Mesothelial cell of epicardium (in vitro differentiated cells): Measurements from ENCODE around the gene VWF. TPM values are rescaled to one million over a fixed set of nuclear protein-coding genes. Genes with fewer than 3 reads are reported as not detected.

ENCODE experiments used
- DNase-seq, 2 experiments: peaks; one replicate each; pipeline ENCODE4 v3.0.0; 2021; ENCODE audit warnings: low spot score in 2 of 2; ENCODE audit not compliant: unreplicated experiment in 2 of 2
- H3K27ac Mint-ChIP-seq: 2 replicates; pipeline ENCODE4 v1.8.0; 2021; ENCODE audit warnings: mixed read lengths
- H3K27me3 Mint-ChIP-seq: 2 replicates; pipeline ENCODE4 v1.8.0; 2021; ENCODE audit warnings: low read depth, mixed read lengths
- H3K36me3 Mint-ChIP-seq: 2 replicates; pipeline ENCODE4 v1.8.0; 2021; ENCODE audit warnings: mixed read lengths
- H3K4me1 Mint-ChIP-seq: 2 replicates; pipeline ENCODE4 v1.8.0; 2021; ENCODE audit warnings: mixed read lengths
- H3K4me3 Mint-ChIP-seq: 2 replicates; pipeline ENCODE4 v1.8.0; 2021; ENCODE audit warnings: mild to moderate bottlenecking, moderate library complexity, mixed read lengths
- H3K9me3 Mint-ChIP-seq: 2 replicates; pipeline ENCODE4 v1.8.0; 2021; ENCODE audit warnings: mixed read lengths
- total RNA-seq: library from RNA; stranded (reverse); gene quantifications from 3 replicates; pipeline ENCODE4 v1.2.1, GENCODE V29; 2021
- TF ChIP-seq, protein P1 (sequence below): fragments of 200-600 bp; sonication (generic); IDR thresholded peaks from one replicate; pipeline ENCODE4 v1.5.0; 2021; ENCODE audit warnings: antibody characterized with exemption; ENCODE audit not compliant: unreplicated experiment

The VWF gene
- total RNA-seq, 1 donor from 2014 or later, result 0.31 TPM

DNA sequence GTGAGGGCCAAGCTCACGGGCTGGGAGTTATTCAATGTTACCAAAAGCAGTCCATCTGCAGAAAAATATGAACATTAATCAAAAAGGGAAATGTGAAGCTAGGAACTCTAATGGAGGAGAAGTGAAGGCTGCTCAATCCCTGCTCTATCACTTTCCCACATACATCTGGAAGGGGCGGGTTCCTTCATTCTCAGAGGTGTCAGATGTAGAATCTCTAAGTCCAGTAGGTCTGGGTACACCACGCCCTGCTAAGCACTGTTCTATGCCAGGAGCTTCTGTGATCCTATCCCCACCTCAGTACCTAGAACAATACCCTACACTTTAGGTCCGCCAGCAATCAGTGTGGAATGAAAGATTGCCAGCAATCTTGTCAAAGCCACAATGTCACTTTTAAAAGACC lies 142.4 kb downstream of the VWF start:
- Mint-ChIP-seq H3K4me3 (no peak overlapping the region), H3K36me3 (no peaks in the 10 kb centered on the region), H3K27ac (no peak overlapping the region), H3K27me3 (peaks cover 10% of the 10 kb centered on the region), H3K4me1 (no peaks in the 10 kb centered on the region), H3K9me3 (no peaks in the 10 kb centered on the region)
- no peak for DNase-seq
- TF ChIP-seq, protein P1, sequence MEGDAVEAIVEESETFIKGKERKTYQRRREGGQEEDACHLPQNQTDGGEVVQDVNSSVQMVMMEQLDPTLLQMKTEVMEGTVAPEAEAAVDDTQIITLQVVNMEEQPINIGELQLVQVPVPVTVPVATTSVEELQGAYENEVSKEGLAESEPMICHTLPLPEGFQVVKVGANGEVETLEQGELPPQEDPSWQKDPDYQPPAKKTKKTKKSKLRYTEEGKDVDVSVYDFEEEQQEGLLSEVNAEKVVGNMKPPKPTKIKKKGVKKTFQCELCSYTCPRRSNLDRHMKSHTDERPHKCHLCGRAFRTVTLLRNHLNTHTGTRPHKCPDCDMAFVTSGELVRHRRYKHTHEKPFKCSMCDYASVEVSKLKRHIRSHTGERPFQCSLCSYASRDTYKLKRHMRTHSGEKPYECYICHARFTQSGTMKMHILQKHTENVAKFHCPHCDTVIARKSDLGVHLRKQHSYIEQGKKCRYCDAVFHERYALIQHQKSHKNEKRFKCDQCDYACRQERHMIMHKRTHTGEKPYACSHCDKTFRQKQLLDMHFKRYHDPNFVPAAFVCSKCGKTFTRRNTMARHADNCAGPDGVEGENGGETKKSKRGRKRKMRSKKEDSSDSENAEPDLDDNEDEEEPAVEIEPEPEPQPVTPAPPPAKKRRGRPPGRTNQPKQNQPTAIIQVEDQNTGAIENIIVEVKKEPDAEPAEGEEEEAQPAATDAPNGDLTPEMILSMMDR, result no peak

DNA sequence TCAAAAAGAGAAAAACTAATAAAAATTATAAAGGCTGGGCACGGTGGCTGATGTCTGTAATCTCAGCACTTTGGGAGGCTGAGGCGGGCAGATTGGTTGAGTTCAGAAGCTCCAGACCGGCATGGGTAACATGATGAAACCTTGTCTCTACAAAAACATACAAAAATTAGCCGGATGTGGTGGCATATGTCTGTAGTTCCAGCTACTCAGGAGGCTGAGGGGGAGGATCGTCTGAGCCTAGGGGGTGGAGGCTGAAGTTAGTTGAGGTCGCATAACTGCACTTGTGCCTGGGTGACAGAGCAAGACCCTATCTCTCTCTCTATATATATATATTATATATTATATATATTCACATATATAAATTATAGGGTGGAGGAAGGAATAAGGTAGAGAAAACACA lies 146.9 kb downstream of the VWF start:
- no peak overlapping the region for H3K27ac Mint-ChIP-seq
- H3K9me3 Mint-ChIP-seq, result no peaks in the 10 kb centered on the region
- TF ChIP-seq, protein P1, result no peak
- peaks cover 28% of the 10 kb centered on the region for H3K27me3 Mint-ChIP-seq
- no peak for DNase-seq
- no peaks in the 10 kb centered on the region for H3K36me3 Mint-ChIP-seq
- no peaks in the 10 kb centered on the region for H3K4me1 Mint-ChIP-seq
- H3K4me3 Mint-ChIP-seq, result no peak overlapping the region

DNA sequence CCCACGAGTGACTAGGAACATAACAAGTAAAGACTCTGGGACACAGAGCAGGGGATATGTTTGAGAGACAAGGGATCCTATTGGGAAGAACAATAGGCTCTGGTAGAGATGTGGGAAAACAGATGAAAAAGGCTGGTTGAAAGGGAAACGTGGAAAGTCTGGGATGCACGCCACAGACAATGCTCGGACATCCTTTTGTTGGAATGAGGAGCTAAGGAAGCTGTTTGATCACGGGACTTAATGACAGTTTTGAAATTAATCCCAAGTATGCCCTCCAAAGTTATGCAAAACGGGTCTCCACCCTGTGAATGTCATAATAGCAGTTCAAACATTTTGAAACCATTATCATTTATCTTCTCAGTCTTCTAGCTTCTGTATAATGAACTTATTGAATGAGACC lies 147.8 kb downstream of the VWF start:
- Mint-ChIP-seq H3K4me3 (no peak overlapping the region), H3K4me1 (no peaks in the 10 kb centered on the region), H3K27ac (no peak overlapping the region), H3K27me3 (peaks cover 33% of the 10 kb centered on the region), H3K9me3 (no peaks in the 10 kb centered on the region), H3K36me3 (no peaks in the 10 kb centered on the region)
- no peak for DNase-seq
- TF ChIP-seq, protein P1, result no peak

DNA sequence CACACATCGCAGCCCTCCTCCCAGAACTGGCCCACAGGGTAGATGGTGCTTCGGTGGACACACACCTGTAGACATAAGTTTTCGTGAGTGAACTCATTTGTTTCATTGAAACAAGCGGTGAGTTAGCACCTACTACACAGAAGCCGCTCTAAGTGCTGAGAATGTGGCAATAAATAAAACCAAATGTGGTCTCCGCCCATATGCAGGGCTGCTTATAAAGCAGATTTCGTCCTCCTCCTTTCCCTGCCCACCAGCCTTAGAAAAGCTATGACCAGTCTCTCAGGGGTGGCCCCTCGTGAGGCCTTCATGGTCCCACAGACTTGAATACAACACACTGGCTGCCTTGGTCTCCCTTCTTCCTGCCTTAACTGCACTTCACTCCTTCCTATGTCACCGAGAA lies 148.3 kb downstream of the VWF start:
- H3K27ac Mint-ChIP-seq, result no peak overlapping the region
- H3K9me3 Mint-ChIP-seq, result no peaks in the 10 kb centered on the region
- TF ChIP-seq, protein P1, result no peak
- no peak for DNase-seq
- no peaks in the 10 kb centered on the region for H3K4me1 Mint-ChIP-seq
- H3K27me3 Mint-ChIP-seq, result peaks cover 29% of the 10 kb centered on the region
- no peak overlapping the region for H3K4me3 Mint-ChIP-seq
- no peaks in the 10 kb centered on the region for H3K36me3 Mint-ChIP-seq

DNA sequence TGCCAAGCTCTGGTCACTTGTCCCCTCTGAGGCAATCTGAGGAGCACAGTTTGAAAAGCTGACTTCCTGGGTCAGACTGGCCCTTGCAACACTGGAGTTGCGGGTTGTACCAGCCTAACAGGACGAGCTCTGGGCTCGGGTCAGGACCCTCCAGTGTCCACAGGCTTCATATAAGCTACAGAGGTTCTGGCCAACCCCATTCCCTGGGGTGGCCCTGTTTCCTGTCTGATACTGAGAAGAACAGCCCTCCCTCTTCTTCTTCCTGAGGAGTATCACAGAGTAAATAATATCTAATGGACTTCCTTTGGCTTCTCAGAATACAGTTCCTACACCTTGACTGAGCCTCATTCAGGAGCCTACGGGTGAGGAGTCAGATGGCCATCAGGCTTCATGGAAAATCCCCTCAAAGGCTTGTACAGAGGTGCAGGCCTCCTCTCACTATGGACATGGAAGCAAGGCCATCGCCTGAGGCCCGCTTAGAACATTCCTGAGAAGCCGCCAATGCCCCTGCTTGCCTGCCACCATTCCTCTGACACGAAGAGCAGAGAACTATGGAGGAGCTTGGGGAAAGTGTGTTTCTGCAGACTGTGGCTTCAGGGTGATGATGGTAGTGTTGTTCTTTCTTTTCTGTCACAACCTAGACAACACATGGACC lies 150.9 kb downstream of the VWF start:
- Mint-ChIP-seq H3K27ac (no peak overlapping the region), H3K4me1 (no peaks in the 10 kb centered on the region), H3K9me3 (no peaks in the 10 kb centered on the region), H3K36me3 (no peaks in the 10 kb centered on the region), H3K27me3 (peaks cover 37% of the 10 kb centered on the region), H3K4me3 (no peak overlapping the region)
- TF ChIP-seq, protein P1, result no peak
- DNase-seq, result no peak

DNA sequence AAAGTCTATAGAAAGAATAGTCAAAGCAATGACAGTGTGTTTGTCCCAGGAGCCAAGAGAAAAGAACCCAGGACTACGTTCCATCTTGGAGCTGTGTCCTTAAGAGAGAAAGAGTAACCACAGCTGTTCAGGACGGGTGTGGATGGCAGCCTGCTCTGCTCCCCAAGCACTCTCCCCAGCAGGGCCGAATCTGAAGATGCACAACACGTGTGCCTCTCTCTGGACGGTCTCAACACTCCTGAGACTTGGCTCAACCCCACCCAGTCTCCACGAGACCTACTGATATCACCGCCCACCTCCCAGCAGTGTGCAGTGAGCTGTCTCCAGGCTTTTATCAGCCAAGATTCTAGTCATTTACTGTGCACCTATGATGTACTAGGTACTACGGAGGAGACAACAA lies 152.1 kb downstream of the VWF start:
- no peak overlapping the region for H3K27ac Mint-ChIP-seq
- no peaks in the 10 kb centered on the region for H3K36me3 Mint-ChIP-seq
- TF ChIP-seq, protein P1, result no peak
- H3K27me3 Mint-ChIP-seq, result peaks cover 35% of the 10 kb centered on the region
- DNase-seq, result no peak
- no peaks in the 10 kb centered on the region for H3K4me1 Mint-ChIP-seq
- no peak overlapping the region for H3K4me3 Mint-ChIP-seq
- H3K9me3 Mint-ChIP-seq, result no peaks in the 10 kb centered on the region
